Motor neuron (in vitro differentiated cells): ENCODE data around the gene NOS1AP. TPM values are rescaled to one million over a fixed set of nuclear protein-coding genes. Genes with fewer than 3 reads are reported as not detected.
A peak's percentile ranks its signal among the peaks of the same experiment; 100 is the strongest.

Experiments used
- ATAC-seq, 8 experiments: fragments of 200-7000 bp; cut with Tn5 transposase; replicated peaks in 6 of 8; 2 replicates each; pipeline ENCODE4 v1.8.0; 2021; ENCODE audit warnings: mild to moderate bottlenecking in 8 of 8, moderate library complexity in 8 of 8
- H3K27ac ChIP-seq, 2 donors: fragments of 250-450 bp; sonication (Bioruptor Pico); 2 replicates each; pipeline ENCODE4 v1.9.0; 2021; ENCODE audit warnings: antibody characterized with exemption in 2 of 2, mild to moderate bottlenecking in 2 of 2, moderate library complexity in 1 of 2
- H3K4me1 ChIP-seq, 2 donors: fragments of 250-450 bp; sonication (Bioruptor Pico); replicated peaks in 1 of 2; 2 replicates each; pipeline ENCODE4 v1.6.1; 2021; ENCODE audit warnings: antibody characterized with exemption in 2 of 2, mild to moderate bottlenecking in 2 of 2, moderate library complexity in 1 of 2
- H3K4me3 ChIP-seq, 5 donors: fragments of 250-450 bp; sonication (Bioruptor Pico); 2 replicates each; pipeline ENCODE4 v1.9.0; 2021; ENCODE audit warnings: antibody characterized with exemption in 5 of 5, mild to moderate bottlenecking in 5 of 5, moderate library complexity in 4 of 5
- WGBS, 10 experiments: fragments of 450-650 bp; shearing (Covaris generic); methylation state at CpG; one replicate each; pipeline ENCODE4 v1.0.0; 2022; 5-methylcytosine and 5-hydroxymethylcytosine counted together
- in situ Hi-C, 9 experiments: fragments of 400-800 bp; cut with MboI; loops; one replicate each; pipeline ENCODE4 v1.15.0; 2021; ENCODE audit warnings: low sequenced_read_pairs in 9 of 9, low pct_unique_long_range_greater_than_20kb in 2 of 9; ENCODE audit not compliant: unreplicated experiment in 9 of 9
- total RNA-seq, 8 experiments: library from RNA; unstranded; fragments of 300-600 nt; gene quantifications; 2 replicates each; pipeline versions ENCODE4 v1.2.3 to v1.2.4, GENCODE V29; 2022

NOS1AP gene
- total RNA-seq, 8 experiments from 2014 or later, result 0.61 to 10.4 (median 6.5) TPM

GRCh38 chr1:162186026-162186374, 116.5 kb downstream of the NOS1AP start:
- WGBS, 10 experiments, result 0 to 90% (median 0%) methylated on average over 1 of the region's 1 CpG; no CpG with 5 or more reads in 3 of the 10 experiments
- H3K4me1 ChIP-seq, result peaks cover 13% of the 10 kb centered on the region in 2 donors
- peak in 1 of 8 experiments; percentile 71 for ATAC-seq
- in situ Hi-C loops, result no loop called here
- H3K27ac ChIP-seq, result no peak overlapping the region
- H3K4me3 ChIP-seq, result no peak overlapping the region

- WGBS, 10 experiments, result 18 to 100% (median 80%) methylated on average over 1 to 2 of the region's 2 CpGs; no CpG with 5 or more reads in 2 of the 10 experiments
- no peak for ATAC-seq
- Histone ChIP-seq H3K27ac (no peak overlapping the region), H3K4me1 (peaks cover 10 to 12% of the 10 kb centered on the region in 2 donors), H3K4me3 (no peak overlapping the region)
- in situ Hi-C loops, result no loop called here
These were observed 116.9 kb downstream of the NOS1AP start for GRCh38 chr1:162186406-162186805.

- in situ Hi-C loops, result no loop called here
- peaks cover 8 to 13% of the 10 kb centered on the region in 2 donors for H3K4me1 ChIP-seq
- no peak overlapping the region for H3K27ac ChIP-seq
- no peak for ATAC-seq
- H3K4me3 ChIP-seq, result no peak overlapping the region
- 0 to 100% (median 67%) methylated on average over 1 of the region's 1 CpG; no CpG with 5 or more reads in 2 of the 10 experiments for WGBS, 10 experiments
These were observed 118.3 kb downstream of the NOS1AP start for GRCh38 chr1:162187687-162188276.

GRCh38 chr1:162189345-162189744, 119.9 kb downstream of the NOS1AP start:
- WGBS, 10 experiments, result 88 to 100% (median 100%) methylated on average over 1 of the region's 1 CpG; no CpG with 5 or more reads in 1 of the 10 experiments
- no peak overlapping the region for H3K27ac ChIP-seq
- ATAC-seq, result no peak

GRCh38 chr1:162191396-162192305, 122.2 kb downstream of the NOS1AP start:
- Histone ChIP-seq H3K27ac (no peak overlapping the region), H3K4me3 (no peak overlapping the region), H3K4me1 (peaks cover 9 to 27% of the 10 kb centered on the region in 2 donors)
- WGBS, 10 experiments, result 67 to 100% (median 100%) methylated on average over 1 to 3 of the region's 3 CpGs; no CpG with 5 or more reads in 4 of the 10 experiments
- in situ Hi-C loops, result no loop called here
- no peak for ATAC-seq

More at GRCh38 chr1:162189345-162189744, 119.9 kb downstream of the NOS1AP start:
- in situ Hi-C loops, result no loop called here
- peaks cover 12 to 29% of the 10 kb centered on the region in 2 donors for H3K4me1 ChIP-seq
- no peak overlapping the region for H3K4me3 ChIP-seq

- no peak overlapping the region for H3K27ac ChIP-seq
- no peak for ATAC-seq
- H3K4me1 ChIP-seq, result peaks cover 11 to 34% of the 10 kb centered on the region in 2 donors
- no peak overlapping the region for H3K4me3 ChIP-seq
- in situ Hi-C loops, result no loop called here
These were observed 122.8 kb downstream of the NOS1AP start for GRCh38 chr1:162192306-162192678.

GRCh38 chr1:162192763-162193162, 123.3 kb downstream of the NOS1AP start:
- 40 to 100% (median 93%) methylated on average over 1 of the region's 1 CpG; no CpG with 5 or more reads in 5 of the 10 experiments for WGBS, 10 experiments
- peaks cover 12 to 35% of the 10 kb centered on the region in 2 donors for H3K4me1 ChIP-seq
- no peak overlapping the region for H3K4me3 ChIP-seq
- in situ Hi-C loops, result no loop called here
- ATAC-seq, result no peak
- no peak overlapping the region for H3K27ac ChIP-seq

GRCh38 chr1:162193221-162193620, 123.7 kb downstream of the NOS1AP start:
- Histone ChIP-seq H3K4me3 (no peak overlapping the region), H3K27ac (no peak overlapping the region), H3K4me1 (peaks cover 16 to 38% of the 10 kb centered on the region in 2 donors)
- peak in 1 of 8 experiments; percentile 55 for ATAC-seq
- in situ Hi-C loops, result no loop called here
- 45 to 100% (median 81%) methylated on average over 1 to 2 of the region's 2 CpGs; no CpG with 5 or more reads in 2 of the 10 experiments for WGBS, 10 experiments

- Histone ChIP-seq H3K4me1 (peaks cover 16 to 43% of the 10 kb centered on the region in 2 donors), H3K4me3 (no peak overlapping the region), H3K27ac (no peak overlapping the region)
- ATAC-seq, result peak in 4 of 8 experiments; percentile 43 to 63 (median 51)
- in situ Hi-C loops, result no loop called here
- 54 to 100% (median 97%) methylated on average over 1 to 3 of the region's 3 CpGs; no CpG with 5 or more reads in 3 of the 10 experiments for WGBS, 10 experiments
These were observed 124.3 kb downstream of the NOS1AP start for GRCh38 chr1:162193815-162194214.

- in situ Hi-C loops, result no loop called here
- no peak for ATAC-seq
- WGBS, 10 experiments, result 32 to 97% (median 74%) methylated on average over 2 to 4 of the region's 4 CpGs
- H3K27ac ChIP-seq, result no peak overlapping the region
- H3K4me1 ChIP-seq, result peaks cover 16 to 46% of the 10 kb centered on the region in 2 donors
- H3K4me3 ChIP-seq, result no peak overlapping the region
These were observed 126.1 kb downstream of the NOS1AP start for GRCh38 chr1:162195567-162195966.

GRCh38 chr1:162196387-162196786, 126.9 kb downstream of the NOS1AP start:
- peak in 1 of 8 experiments; percentile 32 for ATAC-seq
- Histone ChIP-seq H3K4me3 (no peak overlapping the region), H3K27ac (no peak overlapping the region), H3K4me1 (peaks cover 16 to 46% of the 10 kb centered on the region in 2 donors)
- in situ Hi-C loops, result no loop called here
- WGBS, 10 experiments, result 0 to 88% (median 82%) methylated on average over 1 to 4 of the region's 4 CpGs; no CpG with 5 or more reads in 2 of the 10 experiments

- 39 to 100% (median 59%) methylated on average over 2 to 8 of the region's 8 CpGs; no CpG with 5 or more reads in 2 of the 10 experiments for WGBS, 10 experiments
- Histone ChIP-seq H3K27ac (no peak overlapping the region), H3K4me1 (peaks cover 16 to 46% of the 10 kb centered on the region in 2 donors), H3K4me3 (no peak overlapping the region)
- ATAC-seq, result no peak
- in situ Hi-C loops, result no loop called here
These were observed 127.6 kb downstream of the NOS1AP start for GRCh38 chr1:162197041-162197531.
